ENCODE data around the gene ABCA1. TPM values are rescaled to one million over a fixed set of nuclear protein-coding genes. Genes with fewer than 3 reads are reported as not detected.
"Not testable (repeated sequence)": the region's sequence is repeated elsewhere in the genome, so short reads cannot be mapped to it uniquely, and the experiment has no call there.

The ABCA1 gene, protein sequence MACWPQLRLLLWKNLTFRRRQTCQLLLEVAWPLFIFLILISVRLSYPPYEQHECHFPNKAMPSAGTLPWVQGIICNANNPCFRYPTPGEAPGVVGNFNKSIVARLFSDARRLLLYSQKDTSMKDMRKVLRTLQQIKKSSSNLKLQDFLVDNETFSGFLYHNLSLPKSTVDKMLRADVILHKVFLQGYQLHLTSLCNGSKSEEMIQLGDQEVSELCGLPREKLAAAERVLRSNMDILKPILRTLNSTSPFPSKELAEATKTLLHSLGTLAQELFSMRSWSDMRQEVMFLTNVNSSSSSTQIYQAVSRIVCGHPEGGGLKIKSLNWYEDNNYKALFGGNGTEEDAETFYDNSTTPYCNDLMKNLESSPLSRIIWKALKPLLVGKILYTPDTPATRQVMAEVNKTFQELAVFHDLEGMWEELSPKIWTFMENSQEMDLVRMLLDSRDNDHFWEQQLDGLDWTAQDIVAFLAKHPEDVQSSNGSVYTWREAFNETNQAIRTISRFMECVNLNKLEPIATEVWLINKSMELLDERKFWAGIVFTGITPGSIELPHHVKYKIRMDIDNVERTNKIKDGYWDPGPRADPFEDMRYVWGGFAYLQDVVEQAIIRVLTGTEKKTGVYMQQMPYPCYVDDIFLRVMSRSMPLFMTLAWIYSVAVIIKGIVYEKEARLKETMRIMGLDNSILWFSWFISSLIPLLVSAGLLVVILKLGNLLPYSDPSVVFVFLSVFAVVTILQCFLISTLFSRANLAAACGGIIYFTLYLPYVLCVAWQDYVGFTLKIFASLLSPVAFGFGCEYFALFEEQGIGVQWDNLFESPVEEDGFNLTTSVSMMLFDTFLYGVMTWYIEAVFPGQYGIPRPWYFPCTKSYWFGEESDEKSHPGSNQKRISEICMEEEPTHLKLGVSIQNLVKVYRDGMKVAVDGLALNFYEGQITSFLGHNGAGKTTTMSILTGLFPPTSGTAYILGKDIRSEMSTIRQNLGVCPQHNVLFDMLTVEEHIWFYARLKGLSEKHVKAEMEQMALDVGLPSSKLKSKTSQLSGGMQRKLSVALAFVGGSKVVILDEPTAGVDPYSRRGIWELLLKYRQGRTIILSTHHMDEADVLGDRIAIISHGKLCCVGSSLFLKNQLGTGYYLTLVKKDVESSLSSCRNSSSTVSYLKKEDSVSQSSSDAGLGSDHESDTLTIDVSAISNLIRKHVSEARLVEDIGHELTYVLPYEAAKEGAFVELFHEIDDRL (N-terminal part only)
- 21.0 TPM for total RNA-seq

DNA sequence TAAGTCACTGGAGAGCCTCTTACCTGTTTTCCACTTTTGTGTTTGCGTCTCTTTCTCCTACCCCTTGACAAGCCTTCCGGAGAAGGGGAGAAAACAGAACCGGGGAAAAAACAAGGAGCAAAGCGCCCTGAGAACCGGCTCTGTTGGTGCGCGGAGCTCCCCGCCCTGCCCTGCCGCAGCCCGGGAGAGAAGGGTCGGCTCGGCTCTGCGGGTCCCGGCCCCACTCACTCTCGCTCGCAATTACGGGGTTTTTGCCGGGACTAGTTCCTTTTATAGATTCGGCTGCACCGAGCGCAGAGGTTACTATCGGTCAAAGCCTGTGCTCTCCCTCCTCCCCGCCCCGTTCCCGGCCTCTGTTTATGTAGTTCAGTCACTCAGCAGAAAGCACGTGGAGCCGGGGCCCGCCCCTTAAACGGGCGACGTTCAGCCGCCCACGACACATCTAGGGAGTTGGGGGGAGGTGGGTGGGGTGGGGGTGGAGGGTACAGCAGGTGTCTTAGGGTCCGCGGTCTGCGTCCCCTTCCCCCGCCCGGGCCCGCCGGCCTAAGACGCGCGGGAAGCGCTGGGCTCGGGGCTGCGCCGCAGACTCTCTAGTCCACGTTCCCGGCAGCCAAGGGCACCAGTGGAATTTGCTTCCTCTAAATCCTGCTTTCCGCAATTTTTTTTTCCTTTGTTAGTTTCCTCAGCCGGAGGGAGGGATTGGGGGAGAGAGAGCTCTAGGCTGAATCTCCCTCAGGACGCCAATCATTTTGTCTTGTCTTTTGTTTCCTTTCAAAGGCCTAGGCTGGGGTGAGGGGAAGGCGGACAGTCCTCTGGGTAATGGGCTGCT, at the start of gene ABCA1:
ABCA1 (minus strand) TSS at position 244 of the 829 bp plus-strand sequence. CDS start 24,476 bp downstream, outside the sequence.
- DNase-seq (ENCODE audit: low read depth in 2 of 3, low spot score in 2 of 3), result peak; percentile 41 to 95 (median 92)

- no peak for DNase-seq (ENCODE audit: low read depth in 2 of 3, low spot score in 2 of 3)
Measured at GRCh38 chr9:104977580-104977979, 49.6 kb upstream of the ABCA1 start.

DNA sequence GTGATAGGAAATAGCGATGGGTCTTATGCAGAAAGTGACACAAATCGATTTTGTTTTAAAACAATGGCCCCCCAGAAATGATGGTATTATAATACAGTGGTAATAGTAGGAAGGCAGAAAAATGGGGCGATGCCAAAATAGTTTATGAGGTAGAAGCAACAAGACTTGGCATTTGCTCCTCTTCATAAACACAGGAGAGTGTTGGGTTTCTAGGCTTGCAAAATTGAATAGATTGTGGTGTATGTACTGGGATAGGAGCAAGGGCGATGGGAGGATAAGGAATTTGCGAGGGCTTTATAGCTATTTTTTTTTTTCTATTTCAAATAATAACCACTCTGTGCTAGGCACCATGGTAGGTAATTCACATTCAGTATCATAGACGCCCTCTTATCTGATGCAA, 49.2 kb upstream of the ABCA1 start:
- DNase-seq (ENCODE audit: low read depth in 2 of 3, low spot score in 2 of 3), result no peak

GRCh38 chr9:104975966-104976595, 48.1 kb upstream of the ABCA1 start:
- not testable (repeated sequence) for DNase-seq (ENCODE audit: low read depth in 2 of 3, low spot score in 2 of 3)

GRCh38 chr9:104974053-104974962, 46.4 kb upstream of the ABCA1 start:
- DNase-seq (ENCODE audit: low read depth in 2 of 3, low spot score in 2 of 3), result peak in 1 of 3 donors; percentile 33

- DNase-seq (ENCODE audit: low read depth in 2 of 3, low spot score in 2 of 3), result no peak
Measured at GRCh38 chr9:104972242-104972866, 44.4 kb upstream of the ABCA1 start.

DNA sequence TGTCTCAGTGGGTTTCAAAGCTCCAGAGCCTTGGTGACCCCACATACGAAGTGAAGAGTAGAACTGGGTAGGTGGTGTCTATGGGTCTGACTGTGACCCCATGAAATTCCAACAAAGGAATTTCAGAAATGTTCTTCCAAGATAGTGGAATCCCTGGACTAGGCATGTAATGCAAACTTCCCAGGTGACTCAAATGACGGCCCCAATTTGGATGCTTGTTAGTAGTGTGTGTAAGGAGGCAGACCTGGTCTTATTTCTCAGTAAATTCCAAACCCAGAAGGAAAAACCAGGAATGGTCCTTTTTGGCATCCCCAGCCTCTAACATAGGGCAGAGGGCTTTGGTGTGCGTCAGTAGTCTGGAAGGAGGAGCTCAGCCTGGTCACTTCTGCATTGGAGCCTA, 43.6 kb upstream of the ABCA1 start:
- DNase-seq (ENCODE audit: low read depth in 2 of 3, low spot score in 2 of 3), result no peak

- DNase-seq (ENCODE audit: low read depth in 2 of 3, low spot score in 2 of 3), result peak in 1 of 3 donors; percentile 50
Measured at GRCh38 chr9:104970271-104970987, 42.5 kb upstream of the ABCA1 start.

DNA sequence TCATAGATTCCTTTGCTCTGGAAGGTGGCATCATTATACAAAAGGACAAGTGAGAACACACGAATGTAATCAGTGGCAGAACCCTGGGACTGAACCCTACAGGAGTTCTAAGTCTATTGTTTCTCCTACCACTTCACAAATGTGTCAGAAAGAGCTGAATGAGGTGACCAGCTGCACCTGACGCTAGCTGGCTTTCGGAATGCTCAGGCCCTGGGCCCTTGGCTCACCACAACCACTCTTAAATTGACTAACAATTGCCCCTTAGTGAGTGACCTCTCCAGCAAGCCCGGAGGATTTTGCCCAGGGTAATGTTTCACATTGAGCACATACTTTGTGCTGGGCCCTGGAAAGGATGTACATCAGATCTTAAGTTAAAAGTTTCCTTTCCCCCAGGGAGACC, 41.2 kb upstream of the ABCA1 start:
- no peak for DNase-seq (ENCODE audit: low read depth in 2 of 3, low spot score in 2 of 3)

GRCh38 chr9:104968025-104968982, 40.3 kb upstream of the ABCA1 start:
- peak; percentile 76 to 94 (median 80) for DNase-seq (ENCODE audit: low read depth in 2 of 3, low spot score in 2 of 3)

DNA sequence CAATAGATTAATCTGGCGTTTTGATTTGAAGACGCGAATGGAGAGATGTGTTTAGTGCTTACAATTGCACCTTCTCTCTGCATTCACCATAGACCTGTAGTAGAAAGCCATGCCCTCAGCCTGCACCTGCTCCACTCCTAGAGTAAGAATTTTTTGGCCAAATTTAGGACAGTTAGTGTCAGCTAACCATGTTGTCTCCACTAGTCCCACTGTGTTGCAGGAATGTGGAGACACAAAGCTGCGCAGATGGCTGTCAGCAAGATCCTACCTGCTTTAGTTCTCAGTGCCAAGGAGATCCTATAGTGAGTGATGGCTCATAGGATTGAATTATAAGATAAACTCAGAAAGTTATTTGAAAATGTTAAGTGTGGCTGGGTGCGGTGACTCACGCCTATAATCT, 35.1 kb upstream of the ABCA1 start:
- DNase-seq (ENCODE audit: low read depth in 2 of 3, low spot score in 2 of 3), result no peak

DNA sequence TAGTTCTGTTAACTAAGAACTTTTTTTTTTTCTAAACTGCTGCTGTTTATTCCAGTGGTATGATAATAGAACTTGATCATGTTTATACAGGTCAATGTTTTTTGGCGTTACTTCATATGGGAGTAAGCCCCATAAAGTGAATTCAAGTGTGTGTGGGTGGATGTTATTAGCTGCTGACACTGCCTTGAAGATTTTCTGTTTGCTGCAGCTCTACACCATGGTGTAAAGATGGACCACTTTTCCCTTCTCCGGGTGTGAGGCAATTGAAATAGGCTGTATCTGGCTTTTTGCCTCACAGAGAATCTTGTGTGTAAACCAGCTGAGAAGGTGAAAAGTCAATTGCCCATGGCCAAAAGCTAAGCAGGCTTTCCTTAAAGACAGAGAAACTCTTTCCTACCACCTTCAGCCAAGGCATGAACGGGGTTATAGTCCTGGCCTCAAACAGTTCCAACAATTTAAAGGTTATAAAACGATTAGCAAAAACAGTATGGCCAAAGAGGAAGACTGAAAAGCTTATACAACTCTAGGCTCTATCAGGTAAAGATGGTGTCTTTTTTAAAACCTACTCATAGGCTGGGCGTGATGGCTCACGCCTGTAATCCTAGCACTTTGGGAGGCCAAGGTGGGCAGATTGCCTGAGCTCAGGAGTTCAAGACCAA, 33.9 kb upstream of the ABCA1 start:
- DNase-seq (ENCODE audit: low read depth in 2 of 3, low spot score in 2 of 3), result no peak

DNA sequence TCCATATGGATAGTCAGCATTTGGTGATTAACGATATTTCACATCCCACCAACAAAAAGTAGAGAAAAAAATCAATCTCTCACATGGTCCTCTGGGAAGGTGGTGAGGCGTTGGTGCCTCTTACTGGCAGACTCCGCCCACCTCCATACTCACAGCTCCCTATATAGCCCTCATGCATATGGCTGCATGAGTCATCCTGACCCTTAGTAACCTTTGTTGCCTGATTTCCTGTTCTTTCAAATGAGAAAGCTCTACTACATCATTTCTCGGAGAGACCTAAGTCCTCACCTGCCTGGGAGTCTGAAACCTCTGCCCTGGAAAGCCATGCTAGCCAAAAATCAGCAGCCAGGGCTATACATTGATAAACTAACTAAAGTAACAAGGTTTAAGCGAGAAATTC, 33.3 kb upstream of the ABCA1 start:
- peak; percentile 5 to 61 (median 60) for DNase-seq (ENCODE audit: low read depth in 2 of 3, low spot score in 2 of 3)

GRCh38 chr9:104960662-104961061, 32.7 kb upstream of the ABCA1 start:
- DNase-seq (ENCODE audit: low read depth in 2 of 3, low spot score in 2 of 3), result no peak

DNA sequence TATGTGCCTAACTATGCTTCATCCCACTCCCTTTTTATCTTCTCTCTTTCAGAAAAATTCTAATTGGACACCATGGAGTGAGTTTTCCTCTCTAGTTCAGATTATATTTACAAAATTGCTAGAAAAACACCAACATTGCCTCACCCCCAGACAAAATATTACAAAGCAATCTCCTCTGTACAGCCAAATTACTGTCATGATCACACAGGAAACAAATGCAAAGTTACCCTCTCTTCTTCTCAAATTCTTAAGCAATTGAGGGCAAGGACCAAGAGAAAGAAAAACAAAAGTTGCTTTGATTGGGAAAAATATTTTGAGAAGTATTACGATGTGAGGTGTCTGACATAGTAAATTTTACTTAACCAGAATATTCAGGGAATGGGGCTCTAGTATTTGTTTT, 30.8 kb upstream of the ABCA1 start:
- no peak for DNase-seq (ENCODE audit: low read depth in 2 of 3, low spot score in 2 of 3)

- not testable (repeated sequence) for DNase-seq (ENCODE audit: low read depth in 2 of 3, low spot score in 2 of 3)
Measured at GRCh38 chr9:104958006-104958405, 30.1 kb upstream of the ABCA1 start.
